Fibroblast of lung (primary cell): ENCODE measurements around the gene IL34. TPM values are rescaled to one million over a fixed set of nuclear protein-coding genes. Genes with fewer than 3 reads are reported as not detected.
A peak's percentile ranks its signal among the peaks of the same experiment; 100 is the strongest.

ENCODE experiments used
- DNase-seq, 2 donors: peaks; one replicate each; pipeline versions ENCODE4 v3.0.0 to v3.0.0-alpha.2; 2010; ENCODE audit warnings: low read depth in 2 of 2
- H2AFZ ChIP-seq: 2 replicates; pipeline ENCODE4 v1.5.1; 2012; ENCODE audit warnings: low read length, control low read depth, inconsistent platforms
- H3K27ac ChIP-seq: 2 replicates; pipeline ENCODE4 v1.5.1; 2011; ENCODE audit warnings: low read length, control low read depth; ENCODE audit not compliant: insufficient read depth
- H3K27me3 ChIP-seq: 2 replicates; pipeline ENCODE4 v1.5.1; 2011; ENCODE audit warnings: mild to moderate bottlenecking, low read length; ENCODE audit not compliant: control insufficient read depth, insufficient read depth
- H3K36me3 ChIP-seq: 2 replicates; pipeline ENCODE4 v1.5.1; 2011; ENCODE audit warnings: low read length; ENCODE audit not compliant: control insufficient read depth, insufficient read depth
- H3K4me1 ChIP-seq: 2 replicates; pipeline ENCODE4 v1.5.1; 2011; ENCODE audit warnings: low read length; ENCODE audit not compliant: control insufficient read depth, insufficient read depth; ENCODE audit errors: extremely low read depth
- H3K4me2 ChIP-seq: 2 replicates; pipeline ENCODE4 v1.5.1; 2011; ENCODE audit warnings: low read length, control low read depth; ENCODE audit not compliant: insufficient read depth; ENCODE audit errors: extremely low read depth
- H3K4me3 ChIP-seq, 4 experiments: fragments of 200-600 bp in 1 of 4; sonication (generic) in 1 of 4; replicated peaks in 1 of 4; 2 replicates each; pipeline ENCODE4 v1.5.1; 2011 to 2016; ENCODE audit warnings: low read length in 4 of 4, low read depth in 3 of 4, mild to moderate bottlenecking in 3 of 4, control low read depth in 2 of 4, inconsistent platforms in 1 of 4, mixed read lengths in 1 of 4; ENCODE audit not compliant: insufficient read depth in 1 of 4; ENCODE audit errors: control extremely low read depth in 1 of 4
- H3K79me2 ChIP-seq: 2 replicates; pipeline ENCODE4 v1.5.1; 2012; ENCODE audit warnings: mild to moderate bottlenecking, low read length, inconsistent platforms; ENCODE audit not compliant: control insufficient read depth, insufficient read depth
- H3K9ac ChIP-seq: 2 replicates; pipeline ENCODE4 v1.5.1; 2011; ENCODE audit warnings: mild to moderate bottlenecking, low read length, control low read depth; ENCODE audit not compliant: insufficient read depth
- H3K9me3 ChIP-seq: 2 replicates; pipeline ENCODE4 v1.5.1; 2012; ENCODE audit warnings: low read depth, low read length; ENCODE audit not compliant: control insufficient read depth, insufficient read depth
- H4K20me1 ChIP-seq: 2 replicates; pipeline ENCODE4 v1.5.1; 2011; ENCODE audit warnings: low read length; ENCODE audit not compliant: control insufficient read depth, insufficient read depth; ENCODE audit errors: extremely low read depth
- EZH2 ChIP-seq: IDR thresholded peaks from 2 replicates; pipeline ENCODE4 v1.5.1; 2012; ENCODE audit warnings: low read length, control low read depth, mild to moderate bottlenecking; ENCODE audit errors: missing control alignments
- polyA plus RNA-seq, 2 donors: library from polyadenylated mRNA; depleted of rRNA in 1 of 2; stranded (reverse) in 1 of 2; unstranded in 1 of 2; fragments of >200 nt; gene quantifications; 2 replicates each; pipeline ENCODE4 v1.2.1, GENCODE V29; 2011 to 2012; ENCODE audit warnings: missing spikeins in 1 of 2
- total RNA-seq: library from RNA; depleted of rRNA; stranded (reverse); fragments of >200 nt; gene quantifications from 2 replicates; pipeline ENCODE4 v1.2.1, GENCODE V29; 2014
- TF ChIP-seq, protein P1 (sequence below), 2 donors: IDR thresholded peaks in 1 of 2; conservative IDR thresholded peaks in 1 of 2; 1 replicate in 1 of 2; 2 replicates in 1 of 2; pipeline ENCODE4 v1.5.1; 2011 to 2012; ENCODE audit warnings: low read length in 2 of 2, control low read depth in 1 of 2, inconsistent platforms in 1 of 2, low read depth in 1 of 2, mild to moderate bottlenecking in 1 of 2

IL34 gene
- total and polyA plus RNA-seq, 2 donors (not counting 1 experiment from before 2014, with no cell fraction given): 0.45 to 5.4 TPM

DNA sequence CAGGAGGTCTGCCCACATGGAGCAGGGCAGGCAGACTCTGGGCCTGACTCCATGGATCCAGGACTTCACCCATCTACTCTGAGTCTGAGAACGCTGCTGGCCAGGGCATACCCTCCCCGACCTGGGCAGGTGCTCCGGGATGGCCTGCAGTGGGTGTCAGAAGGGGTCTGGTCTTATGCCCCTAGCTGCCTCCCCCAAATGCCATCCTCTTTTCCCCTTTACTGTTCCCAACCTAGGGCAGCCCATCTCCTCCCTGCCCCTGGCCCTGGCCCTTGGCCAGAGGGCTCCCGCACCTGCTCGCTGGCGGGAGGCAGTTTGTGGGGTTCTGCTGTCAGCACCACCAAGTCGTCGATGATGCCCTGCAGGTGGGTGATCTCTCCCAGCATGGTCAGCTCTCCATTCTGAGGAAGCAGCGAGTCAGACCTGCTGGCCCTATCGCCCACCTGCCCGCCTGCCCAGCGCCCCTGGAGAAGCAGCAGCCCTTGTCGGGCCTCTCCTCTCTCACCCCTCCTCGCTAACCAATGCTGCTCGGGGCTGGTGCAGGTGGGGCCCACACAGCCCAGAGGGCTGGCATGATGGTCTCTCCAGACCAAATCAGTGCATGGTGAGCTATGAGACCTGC, 31.3 kb downstream of the IL34 start:
- Histone ChIP-seq H4K20me1 (no peaks in the 10 kb centered on the region), H3K9ac (no peak overlapping the region), H3K9me3 (no peaks in the 10 kb centered on the region), H2AFZ (no peak overlapping the region), H3K4me3 (no peak overlapping the region), H3K36me3 (peaks cover 51% of the 10 kb centered on the region), H3K4me2 (no peak overlapping the region), H3K27me3 (no peaks in the 10 kb centered on the region), H3K4me1 (peaks cover 21% of the 10 kb centered on the region), H3K27ac (no peak overlapping the region), H3K79me2 (peaks cover 68% of the 10 kb centered on the region)
- no peak for TF ChIP-seq EZH2
- TF ChIP-seq, protein P1, sequence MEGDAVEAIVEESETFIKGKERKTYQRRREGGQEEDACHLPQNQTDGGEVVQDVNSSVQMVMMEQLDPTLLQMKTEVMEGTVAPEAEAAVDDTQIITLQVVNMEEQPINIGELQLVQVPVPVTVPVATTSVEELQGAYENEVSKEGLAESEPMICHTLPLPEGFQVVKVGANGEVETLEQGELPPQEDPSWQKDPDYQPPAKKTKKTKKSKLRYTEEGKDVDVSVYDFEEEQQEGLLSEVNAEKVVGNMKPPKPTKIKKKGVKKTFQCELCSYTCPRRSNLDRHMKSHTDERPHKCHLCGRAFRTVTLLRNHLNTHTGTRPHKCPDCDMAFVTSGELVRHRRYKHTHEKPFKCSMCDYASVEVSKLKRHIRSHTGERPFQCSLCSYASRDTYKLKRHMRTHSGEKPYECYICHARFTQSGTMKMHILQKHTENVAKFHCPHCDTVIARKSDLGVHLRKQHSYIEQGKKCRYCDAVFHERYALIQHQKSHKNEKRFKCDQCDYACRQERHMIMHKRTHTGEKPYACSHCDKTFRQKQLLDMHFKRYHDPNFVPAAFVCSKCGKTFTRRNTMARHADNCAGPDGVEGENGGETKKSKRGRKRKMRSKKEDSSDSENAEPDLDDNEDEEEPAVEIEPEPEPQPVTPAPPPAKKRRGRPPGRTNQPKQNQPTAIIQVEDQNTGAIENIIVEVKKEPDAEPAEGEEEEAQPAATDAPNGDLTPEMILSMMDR (conservative IDR thresholded peaks at IDR 0.05 in 1 of 2, IDR thresholded peaks at IDR 0.05 in 1 of 2; ENCODE audit: low read depth in 1 of 2, low read length in 2 of 2): no peak
- no peak for DNase-seq

DNA sequence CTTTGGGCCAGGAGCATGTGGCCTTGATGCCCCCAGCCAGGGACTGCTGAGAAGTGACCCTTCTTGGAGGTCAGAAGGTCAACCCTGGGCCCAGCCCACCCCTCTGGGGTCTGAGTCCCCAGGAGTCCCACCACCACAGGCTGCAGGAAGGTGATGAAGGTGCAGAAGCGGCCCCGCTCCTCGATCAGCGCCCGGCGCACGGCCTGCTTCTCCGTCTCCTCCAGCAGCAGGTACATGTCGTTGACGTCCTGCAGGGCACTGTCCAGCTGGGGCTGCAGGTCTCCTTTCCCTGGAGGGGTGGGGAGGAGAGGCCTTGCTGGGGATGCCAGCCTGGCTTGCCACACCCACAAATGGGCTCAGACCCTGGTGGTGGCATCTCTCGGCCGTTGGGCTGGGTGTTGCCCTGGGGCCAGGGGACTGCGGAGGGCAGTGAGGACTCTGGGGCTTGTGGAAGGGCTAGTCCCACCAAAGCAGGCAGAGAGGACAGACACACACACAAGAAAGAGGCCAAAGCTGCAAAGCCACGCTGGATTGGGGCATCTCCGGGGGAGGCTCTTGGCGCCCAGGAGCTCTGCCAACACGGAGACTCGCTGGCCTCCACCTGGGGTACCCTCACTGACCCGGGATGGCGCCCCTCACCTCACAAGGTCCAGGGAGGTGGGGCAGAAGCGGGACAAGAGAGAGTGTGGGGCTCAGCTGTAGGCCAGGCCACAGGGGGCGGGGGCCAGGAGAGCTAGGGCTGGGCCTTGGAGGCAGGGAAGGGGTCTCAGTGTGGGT, 31.9 kb downstream of the IL34 start:
- Histone ChIP-seq H3K4me1 (peaks cover 26% of the 10 kb centered on the region), H3K9ac (no peak overlapping the region), H4K20me1 (no peaks in the 10 kb centered on the region), H3K4me2 (no peak overlapping the region), H3K27ac (no peak overlapping the region), H3K36me3 (peaks cover 56% of the 10 kb centered on the region), H3K79me2 (peaks cover 69% of the 10 kb centered on the region), H3K9me3 (no peaks in the 10 kb centered on the region), H3K27me3 (no peaks in the 10 kb centered on the region), H3K4me3 (no peak overlapping the region), H2AFZ (no peak overlapping the region)
- DNase-seq: no peak
- TF ChIP-seq, protein P1 (conservative IDR thresholded peaks at IDR 0.05 in 1 of 2, IDR thresholded peaks at IDR 0.05 in 1 of 2; ENCODE audit: low read depth in 1 of 2, low read length in 2 of 2): no peak
- no peak for TF ChIP-seq EZH2

DNA sequence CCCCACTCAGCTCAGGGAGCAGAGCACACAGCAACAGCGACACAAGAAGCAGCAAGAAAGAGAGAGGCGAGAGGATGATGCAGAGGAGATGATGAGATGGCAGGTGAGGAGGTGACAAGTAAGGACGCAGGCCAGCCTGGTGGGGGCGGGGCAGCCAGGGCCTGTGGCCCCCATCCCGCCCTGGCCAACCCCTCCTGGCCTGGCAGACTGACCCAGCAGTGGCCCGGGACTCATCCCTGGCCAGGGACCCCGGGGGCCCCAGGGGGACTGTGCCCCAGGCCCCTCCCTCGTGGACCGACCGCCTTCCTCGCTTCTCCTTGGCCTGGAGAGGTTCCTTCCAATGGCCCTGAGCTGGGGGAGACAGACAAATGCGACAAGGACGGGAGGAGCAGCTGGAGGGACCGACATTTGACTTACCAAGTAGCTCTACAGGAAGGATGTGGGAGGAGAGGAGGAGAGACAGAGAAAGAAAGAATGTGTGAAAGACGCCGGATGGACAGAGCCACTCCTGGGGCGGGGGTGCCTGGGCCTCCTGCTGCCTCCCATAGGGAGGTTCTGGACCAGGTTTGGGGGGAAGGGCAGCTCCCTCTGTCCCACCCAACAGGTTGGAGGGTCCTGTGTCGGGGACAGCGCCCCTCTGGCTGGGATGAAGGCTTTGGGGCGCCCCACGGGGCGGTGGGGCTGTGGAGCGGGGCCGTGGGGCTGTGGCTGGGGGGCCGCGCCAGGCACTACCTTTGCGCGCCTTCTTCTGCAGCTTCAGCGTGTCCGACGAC, 32.7 kb downstream of the IL34 start:
- H3K36me3 ChIP-seq: peaks cover 57% of the 10 kb centered on the region
- H4K20me1 ChIP-seq: no peaks in the 10 kb centered on the region
- no peak for TF ChIP-seq EZH2
- TF ChIP-seq, protein P1 (conservative IDR thresholded peaks at IDR 0.05 in 1 of 2, IDR thresholded peaks at IDR 0.05 in 1 of 2; ENCODE audit: low read depth in 1 of 2, low read length in 2 of 2): no peak
- no peak overlapping the region for H3K4me2 ChIP-seq
- H2AFZ ChIP-seq: no peak overlapping the region
- no peak for DNase-seq
- peaks cover 32% of the 10 kb centered on the region for H3K4me1 ChIP-seq
- H3K9me3 ChIP-seq: no peaks in the 10 kb centered on the region
- peak overlapping the region; percentile 25 for H3K27ac ChIP-seq
- no peak overlapping the region for H3K4me3 ChIP-seq
- H3K9ac ChIP-seq: no peak overlapping the region
- peaks cover 76% of the 10 kb centered on the region for H3K79me2 ChIP-seq
- H3K27me3 ChIP-seq: no peaks in the 10 kb centered on the region
